GM11168 (cell line): ENCODE results near the gene CEP128.
"Not testable (repeated sequence)": the region's sequence is repeated elsewhere in the genome, so short reads cannot be mapped to it uniquely, and the experiment has no call there.

Source experiments
- in situ Hi-C: fragments of 300-500 bp; cut with MboI; formaldehyde crosslinking; loops from one replicate; pipeline ENCODE4 v1.12.0; 2022; ENCODE audit warnings: low sequenced_read_pairs; ENCODE audit not compliant: unreplicated experiment

Gene CEP128

DNA sequence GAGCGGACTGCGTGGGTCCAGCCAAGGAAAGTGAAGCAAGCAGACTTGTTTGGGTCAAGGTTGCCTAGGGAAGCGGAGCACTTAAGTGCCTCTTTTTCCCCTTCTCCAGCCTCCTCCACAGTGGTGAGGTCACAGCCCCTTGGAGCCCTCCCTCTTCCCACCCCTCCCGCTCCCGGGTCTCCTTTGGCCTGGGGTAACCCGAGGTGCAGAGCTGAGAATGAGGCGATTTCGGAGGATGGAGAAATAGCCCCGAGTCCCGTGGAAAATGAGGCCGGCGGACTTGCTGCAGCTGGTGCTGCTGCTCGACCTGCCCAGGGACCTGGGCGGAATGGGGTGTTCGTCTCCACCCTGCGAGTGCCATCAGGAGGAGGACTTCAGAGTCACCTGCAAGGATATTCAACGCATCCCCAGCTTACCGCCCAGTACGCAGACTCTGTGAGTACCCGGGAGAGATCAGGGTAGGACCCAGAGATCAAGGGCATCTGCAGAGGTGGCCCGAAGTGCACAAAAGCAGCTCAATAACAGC lies 13.9 kb upstream of the CEP128 start, which contains the start of gene TSHR:
TSHR (plus strand) TSS at position 206 of the 526 bp plus-strand sequence; CDS start at position 266, 60 bp downstream.
- in situ Hi-C loops: no loop called here

DNA sequence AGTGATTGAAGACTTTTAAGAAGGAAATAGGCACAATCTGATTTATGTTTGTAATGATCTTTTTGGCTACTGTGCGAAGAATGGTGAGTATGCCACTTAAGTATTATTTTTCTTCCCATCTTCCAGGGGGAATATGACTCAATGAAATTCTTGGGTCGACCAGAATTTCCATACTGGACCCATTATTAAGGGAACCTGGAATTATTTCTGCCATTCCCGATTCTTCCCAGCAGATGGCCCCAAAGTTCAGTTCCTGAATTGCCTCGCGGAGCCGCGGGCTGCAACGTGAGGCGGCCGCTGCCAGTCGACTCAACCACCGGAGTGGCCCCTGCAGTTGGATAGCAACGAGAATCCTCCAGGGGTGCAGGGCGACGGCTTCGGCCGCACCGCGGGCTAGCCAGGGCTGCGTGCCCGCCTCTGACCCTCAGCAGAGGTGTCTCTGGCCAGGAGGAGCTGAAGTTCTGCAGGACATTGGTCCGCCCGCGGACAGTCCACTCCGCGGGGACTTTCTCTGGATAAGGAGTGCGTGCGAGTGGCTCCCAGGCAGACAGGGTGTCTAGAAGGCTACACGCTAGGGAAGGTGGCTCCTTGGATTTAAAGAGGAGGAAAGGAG lies 13.3 kb upstream of the CEP128 start:
- in situ Hi-C loops: no loop called here

DNA sequence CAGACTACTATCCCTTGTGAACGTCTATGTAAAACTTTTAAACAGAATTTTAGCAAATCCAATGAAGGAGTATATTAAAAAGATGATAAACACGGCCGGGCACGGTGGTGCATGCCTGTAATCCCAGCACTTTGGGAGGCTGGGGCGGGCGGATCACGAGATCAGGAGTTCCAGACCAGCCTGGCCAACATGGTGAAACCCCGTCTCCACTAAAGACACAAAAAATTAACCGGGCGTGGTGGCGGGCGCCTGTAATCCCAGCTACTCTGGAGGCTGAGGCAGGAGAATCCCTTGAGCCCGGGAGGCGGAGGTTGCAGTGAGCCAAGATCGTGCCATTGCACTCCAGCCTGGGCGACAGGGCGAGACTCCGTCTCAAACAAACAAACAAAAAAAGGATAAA lies 11.7 kb upstream of the CEP128 start:
- in situ Hi-C loops: not testable (repeated sequence)

DNA sequence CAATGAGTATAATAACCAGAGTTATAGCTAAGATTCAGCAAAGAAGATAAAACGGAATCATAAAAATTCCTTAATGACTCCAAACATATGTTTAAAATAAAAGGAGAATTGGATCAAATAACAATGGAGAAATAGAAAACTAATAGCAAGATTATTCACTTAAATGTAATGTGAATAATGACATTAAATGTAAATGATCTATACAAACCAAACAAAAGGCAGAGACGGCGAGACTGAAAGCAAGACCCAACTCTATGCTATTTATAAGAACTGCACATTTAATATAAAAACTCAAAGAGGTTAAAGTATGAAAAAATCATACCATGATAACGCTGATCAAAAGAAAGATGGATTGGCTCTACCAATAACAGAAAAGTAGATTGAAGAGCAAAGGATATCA lies 10.0 kb upstream of the CEP128 start:
- in situ Hi-C loops: no loop called here

DNA sequence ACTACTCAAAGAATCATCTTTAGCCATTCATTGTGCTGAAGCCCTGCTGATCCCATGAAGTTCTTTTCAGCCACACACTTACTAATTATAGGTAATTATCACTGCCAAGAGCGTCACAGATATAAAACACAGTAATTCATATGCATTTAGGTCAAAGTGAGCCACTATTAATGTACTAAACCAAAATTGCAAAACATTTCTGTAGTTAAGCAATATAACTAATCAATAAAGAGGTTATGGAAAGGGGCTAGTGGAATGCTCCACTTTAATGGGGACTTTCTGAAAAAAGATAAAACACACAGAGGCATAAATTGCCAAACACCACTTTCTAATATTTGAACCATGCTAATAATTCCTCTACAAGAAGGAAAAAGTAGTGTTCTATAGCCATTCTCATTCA lies 6.8 kb upstream of the CEP128 start:
- in situ Hi-C loops: loop anchor here (5.0 kb wide), 1 partner anchor 34 kb away; no protein-coding TSS in a partner anchor

DNA sequence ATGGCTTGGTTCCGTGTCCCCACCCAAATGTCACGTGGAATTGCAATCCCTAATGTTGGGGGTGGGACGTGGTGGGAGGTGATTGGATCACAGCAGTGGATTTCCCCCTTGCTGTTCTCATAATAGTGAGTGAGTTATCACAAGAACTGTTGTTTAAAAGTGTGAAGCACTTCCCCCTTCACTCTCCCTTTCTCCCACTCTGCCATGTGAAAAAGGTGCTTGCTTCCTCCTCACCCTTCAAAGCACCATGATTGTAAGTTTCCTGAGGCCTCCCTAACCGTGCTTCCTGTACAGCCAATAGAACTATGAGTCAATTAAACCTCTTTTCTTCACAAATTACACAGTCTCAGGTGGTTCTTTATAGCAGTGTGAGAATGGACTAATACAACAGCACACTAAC lies 5.3 kb upstream of the CEP128 start:
- in situ Hi-C loops: loop anchor here (5.0 kb wide), 1 partner anchor 36 kb away; no protein-coding TSS in a partner anchor

DNA sequence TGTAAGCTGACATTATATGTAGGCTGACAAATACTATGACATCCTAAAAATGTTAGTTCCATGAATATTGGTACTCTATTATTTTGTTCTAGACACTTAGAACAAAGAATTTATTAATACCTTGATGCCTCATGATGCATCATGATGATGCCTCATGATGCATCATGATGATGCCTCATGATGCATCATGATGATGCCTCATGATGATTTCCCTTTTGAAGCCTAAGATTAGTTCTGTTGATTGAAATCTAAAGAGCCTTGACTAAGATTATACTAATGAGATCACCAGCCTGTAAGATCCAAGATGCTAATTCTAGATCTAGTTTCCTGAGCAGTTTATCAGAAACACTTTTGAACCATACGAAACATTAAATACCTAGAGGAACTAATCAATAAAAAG lies 4.6 kb upstream of the CEP128 start:
- in situ Hi-C loops: loop anchor here (5.0 kb wide), 1 partner anchor 36 kb away; no protein-coding TSS in a partner anchor

DNA sequence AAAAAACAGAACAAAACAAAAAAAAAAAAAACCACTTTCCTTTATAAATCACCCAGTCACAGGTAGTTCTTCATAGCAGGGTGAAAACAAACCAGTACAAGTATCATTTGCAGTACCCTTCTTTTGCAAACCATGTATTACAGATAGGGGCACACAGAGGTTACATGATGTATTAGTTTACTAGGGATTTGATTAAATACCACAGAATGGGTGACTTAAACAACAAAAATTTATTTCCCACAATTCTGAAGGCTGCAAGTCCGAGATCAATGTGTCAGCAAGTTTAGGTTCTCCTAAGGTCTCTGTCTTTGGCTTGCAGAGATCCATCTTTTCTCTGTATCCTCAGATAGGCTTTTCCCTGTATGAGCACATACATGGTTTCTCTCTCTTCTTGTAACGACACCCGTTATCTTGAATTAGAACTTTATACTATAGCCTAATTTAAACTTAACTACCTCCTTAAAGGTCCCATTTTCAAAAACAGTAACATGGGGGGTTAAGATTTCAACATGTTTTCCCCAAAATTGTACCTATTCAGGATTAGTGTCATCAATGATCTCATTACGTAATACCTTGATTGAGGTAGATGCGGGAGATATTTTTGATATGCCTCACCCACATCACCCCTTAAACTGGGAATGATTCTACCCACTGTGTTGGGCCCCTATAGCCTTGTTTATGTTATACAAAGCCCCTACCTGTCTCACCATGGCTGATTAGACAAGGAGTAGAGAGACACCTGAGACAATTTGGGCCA lies 3.5 kb upstream of the CEP128 start:
- in situ Hi-C loops: loop anchor here (5.0 kb wide), 1 partner anchor 37 kb away; no protein-coding TSS in a partner anchor

DNA sequence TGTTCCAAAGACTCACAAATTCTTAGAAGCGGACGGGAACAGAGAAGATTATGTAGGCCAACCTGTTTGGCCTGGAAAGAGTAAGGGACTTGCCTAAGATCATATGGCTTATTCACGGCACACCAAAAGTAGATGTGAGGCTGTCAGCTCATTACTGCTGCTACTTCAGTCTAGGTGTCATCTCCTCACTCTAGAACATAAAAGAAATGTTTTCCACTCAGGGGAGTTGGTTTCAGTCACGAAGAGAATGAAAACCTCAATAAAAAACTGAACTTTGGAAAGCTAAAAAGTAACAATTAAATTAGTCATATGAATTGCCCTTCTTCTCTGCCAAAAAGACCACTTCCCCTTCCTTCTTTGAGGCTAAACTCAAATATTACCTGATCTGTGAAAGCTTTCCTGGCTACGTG lies 658 bp upstream of the CEP128 start:
- in situ Hi-C loops: no loop called here

DNA sequence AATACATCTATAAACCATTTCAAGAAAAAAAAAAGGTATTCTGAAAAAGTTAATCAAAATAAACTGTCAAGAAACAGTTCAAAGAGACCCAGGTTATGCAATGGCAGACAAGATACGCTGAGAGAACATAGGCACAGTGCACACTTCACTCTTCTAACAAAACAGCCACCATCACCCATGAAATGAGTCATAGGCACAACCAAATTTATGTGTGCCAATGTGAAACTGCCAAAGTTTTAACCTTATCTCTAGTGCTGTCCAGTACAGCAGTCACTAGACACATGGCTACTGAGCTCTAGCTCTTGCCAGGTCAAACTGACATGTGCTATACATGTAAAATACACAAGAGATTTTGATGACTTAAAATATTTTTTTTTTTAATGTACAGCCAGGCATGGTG lies 1.4 kb downstream of the CEP128 start:
- in situ Hi-C loops: no loop called here

DNA sequence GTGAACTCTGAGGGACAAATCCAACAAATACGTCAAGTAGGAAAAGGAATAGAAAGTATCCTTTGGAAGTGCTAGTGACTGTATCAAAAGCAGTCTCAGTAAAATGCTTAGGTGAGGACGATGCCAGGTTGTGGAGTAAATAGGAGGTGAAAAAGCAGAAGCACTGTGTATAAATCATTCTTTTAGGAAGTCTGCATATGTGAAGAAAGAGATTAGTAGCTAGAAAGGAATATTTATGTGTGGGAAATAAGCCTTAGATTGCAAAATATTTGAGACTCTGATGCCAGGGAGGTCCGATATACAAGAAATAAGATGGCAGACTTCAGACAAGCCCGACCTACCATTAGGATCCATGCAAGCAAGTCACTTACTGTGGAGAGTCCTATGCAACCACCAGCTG lies 7.9 kb downstream of the CEP128 start:
- in situ Hi-C loops: no loop called here

DNA sequence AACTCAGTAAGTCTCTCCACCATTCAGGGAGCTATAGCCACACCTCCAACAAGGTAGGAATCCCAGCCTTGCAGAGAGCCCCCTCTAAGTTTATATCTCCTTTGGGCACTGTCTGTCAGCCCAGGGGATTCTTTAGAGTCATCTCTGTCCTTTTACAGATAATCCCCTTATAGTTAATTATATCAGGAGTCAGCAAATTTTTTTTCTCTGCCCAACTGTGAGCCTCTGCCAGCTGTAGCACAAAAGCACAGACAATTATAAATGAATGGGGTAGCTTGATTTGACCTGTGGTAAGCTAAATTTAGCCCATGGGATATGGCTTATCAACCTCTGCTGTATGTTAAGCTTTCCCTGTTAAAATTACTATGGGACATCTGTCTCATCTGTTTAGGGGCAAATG lies 8.3 kb downstream of the CEP128 start:
- in situ Hi-C loops: no loop called here

DNA sequence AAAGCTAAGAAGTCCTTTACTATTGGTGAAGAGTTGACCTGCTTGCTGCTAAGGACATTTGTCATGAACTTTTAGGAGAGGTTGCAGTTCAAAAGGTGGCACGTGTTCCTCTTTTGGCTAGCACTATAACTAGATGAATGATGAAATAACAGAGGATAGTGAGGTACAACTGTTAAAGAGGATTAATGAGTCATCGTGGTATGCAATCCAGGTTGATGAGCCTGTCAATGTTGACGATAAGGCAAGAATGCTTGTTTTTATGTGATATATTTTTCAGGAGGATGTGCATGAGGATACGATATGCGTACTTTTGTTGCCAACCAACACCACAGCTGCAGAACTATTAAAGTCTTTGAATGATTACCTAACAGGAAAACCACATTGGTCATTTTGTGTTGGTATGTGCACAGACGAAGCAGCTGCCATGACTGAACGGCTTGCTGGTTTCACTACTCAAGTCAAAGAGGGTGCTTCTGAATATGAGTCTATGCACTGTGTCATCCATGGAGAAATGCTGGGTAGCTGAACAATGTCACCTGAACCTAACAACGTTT lies 10.6 kb downstream of the CEP128 start:
- in situ Hi-C loops: no loop called here

DNA sequence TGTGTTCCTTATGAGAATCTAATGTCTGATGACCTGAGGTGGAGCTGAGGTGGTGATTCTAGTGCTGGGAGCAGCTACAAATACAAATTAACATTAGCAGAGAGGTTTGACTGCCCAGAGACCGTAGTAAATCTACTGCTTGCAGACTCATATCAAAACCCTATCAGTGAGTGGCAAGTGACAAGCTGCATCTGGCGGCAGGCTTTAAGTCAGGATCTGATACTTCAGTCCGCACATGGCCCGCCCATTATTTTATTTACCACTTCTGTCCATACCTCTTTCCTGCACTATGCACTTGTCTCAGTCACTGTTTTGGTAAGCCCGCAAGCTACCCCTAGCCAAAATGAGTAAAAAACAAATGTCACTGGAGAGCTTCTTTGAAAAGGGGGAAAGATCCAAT lies 11.4 kb downstream of the CEP128 start:
- in situ Hi-C loops: no loop called here

DNA sequence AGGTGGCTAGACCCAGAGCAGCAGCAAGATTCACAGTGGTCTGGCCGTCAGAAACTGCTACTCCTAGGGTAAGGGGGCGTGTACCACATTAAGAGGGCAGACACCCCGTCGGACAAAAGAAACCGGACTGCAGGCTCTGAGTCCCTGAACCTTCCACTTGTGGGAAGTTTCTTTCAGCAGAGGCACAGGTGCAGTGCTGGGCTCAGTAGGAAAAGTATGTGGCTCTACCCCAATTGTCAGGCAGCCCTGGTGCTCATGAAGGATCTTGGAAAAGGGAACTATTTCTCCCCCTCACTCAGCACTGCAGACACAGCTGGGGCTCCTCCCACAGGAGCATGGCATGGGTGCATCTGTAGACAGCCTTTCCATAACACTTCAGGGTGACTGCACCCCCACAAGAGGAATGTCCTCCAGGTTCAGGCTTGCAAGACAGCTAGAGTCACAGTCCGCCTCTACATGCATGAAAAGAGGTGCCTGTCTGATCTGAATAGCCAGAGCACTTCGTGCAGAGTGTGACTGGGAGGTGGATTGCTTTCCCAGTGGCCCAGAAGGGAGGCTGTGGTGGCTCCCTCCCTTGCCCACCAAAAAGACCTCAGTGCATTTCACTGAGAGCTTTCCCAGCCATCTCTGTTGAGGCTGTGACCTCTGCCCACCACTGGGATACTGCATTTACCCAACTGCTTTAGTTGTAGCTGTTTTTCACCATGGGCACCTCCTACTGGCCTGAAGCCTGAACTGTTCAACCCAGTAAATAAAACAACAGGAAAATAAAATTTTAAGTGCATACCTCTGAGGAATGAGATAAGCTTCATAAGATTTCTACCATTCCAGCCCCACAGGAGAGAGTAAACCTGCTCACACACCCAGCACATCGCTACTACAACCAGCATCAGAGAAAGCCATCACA lies 14.2 kb downstream of the CEP128 start:
- in situ Hi-C loops: no loop called here

DNA sequence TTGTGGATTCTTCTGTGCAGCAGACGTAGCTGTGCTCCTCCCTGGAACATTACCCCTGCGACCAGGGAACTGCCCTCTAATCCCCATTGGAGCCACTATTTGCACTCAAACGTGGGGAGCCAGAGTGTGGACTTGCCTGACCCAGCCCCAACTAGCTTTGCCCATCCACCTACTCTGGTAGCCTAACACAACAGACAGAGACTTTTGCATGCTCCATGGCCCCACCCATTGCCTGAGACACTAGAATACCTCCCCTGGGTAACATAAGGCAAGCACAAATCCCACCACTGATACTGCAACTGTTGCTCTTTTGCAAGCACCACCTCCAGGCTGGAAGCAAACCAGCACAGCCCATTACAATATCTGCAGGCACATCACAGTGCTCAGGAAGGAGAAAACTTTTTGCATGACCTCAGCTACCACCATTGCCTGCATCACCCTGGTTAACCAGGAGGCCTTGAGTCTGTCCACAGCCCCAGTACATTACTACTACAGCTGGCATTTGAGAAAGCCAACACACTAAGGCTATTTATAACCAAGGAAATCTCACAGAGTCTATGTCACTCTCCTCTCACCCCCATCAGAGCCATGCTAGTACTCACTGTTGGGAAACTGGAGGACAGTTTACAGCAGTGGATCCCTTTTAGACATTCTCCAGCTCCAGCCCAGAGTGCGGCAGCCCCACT lies 15.0 kb downstream of the CEP128 start:
- in situ Hi-C loops: no loop called here

DNA sequence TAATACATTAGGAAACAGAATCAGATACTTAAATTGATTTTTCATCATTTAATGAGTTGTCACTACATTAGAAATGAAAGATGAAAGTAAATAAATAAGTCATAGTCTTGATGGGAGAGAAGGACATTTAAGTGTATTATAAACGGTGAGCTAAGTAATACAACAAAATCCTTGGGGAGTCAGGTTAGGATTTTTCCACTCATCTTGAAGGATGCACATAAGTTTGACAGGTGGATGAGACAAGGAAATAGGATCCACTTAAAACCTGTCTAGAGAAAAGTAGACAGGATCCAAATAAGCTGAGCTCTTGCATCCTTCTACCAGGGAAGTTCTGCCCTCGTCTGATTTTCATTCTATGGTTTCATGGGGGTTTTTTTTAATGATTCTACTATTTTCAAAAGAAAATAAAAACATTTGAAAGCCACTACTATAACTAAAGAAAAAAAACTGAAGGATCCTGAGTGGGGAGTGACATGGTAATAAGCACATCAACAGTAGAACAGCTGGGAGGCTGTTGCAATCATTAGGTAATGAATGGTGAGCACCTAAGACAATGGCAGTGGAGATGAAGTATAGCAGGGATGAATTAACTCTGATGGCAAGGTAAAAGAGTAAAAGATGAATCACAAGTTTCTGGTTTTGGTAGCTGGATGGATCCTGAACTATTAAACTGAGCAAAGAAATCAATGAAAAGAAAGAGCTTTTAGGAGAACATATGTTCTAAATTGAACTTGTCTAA lies 17.0 kb downstream of the CEP128 start:
- in situ Hi-C loops: no loop called here

DNA sequence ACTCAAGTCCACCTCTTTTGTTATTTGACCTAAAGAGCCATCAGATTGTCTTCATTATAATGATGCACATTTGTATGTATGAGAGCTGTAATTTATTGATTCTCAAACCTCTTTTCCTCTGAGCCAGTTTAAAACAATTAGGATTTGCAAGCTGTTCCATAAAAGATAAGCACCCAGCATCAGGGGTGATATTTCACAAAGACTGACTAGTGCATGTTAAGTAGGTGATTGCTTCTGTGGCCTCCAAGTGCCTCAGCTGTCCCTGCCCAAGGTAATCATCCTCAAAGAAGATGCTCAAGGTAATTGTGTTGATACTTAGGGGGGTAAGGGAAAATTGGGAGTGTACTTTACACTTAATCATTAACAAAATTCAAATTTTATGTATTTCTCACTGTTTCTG lies 18.2 kb downstream of the CEP128 start:
- in situ Hi-C loops: no loop called here

DNA sequence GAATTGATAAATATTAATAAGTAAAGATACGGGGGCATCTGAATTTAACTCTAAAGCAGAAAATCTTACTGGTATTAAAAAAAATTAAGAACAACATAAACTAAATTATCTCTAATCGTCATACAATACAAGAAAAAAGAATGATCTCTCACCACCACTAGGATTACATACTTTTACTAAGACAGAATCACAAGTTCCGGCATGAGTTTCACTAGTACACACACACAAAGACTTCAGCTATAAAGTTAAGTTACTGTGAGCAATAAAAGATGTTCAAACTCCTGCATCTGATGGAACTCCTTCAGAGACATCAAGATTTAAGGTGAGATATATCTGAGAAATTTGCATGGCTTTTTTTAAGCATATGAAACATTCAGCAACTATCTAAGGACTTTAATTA lies 21.9 kb downstream of the CEP128 start:
- in situ Hi-C loops: no loop called here
